Measurements from ENCODE around the gene CD38.
A peak's percentile ranks its signal among the peaks of the same experiment; 100 is the strongest.

The CD38 gene

DNA sequence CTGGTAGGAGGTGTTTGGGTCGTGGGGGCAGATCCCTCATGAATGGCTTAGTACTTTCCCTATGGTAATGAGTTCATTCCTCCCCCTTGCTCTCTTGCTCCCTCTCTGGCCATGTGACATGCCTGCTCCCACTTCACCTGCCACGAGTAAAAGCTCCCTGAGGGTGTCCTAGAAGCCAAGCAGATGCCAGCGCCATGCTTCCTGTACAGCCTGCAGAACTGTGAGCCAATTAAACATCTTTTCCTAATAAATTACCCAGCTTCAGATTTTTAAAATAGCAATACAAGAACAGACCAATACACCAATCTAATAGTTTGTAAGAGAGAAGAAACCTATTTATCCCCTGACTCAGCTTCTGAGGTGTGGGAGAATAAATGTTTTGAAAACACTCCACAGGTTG lies 99.9 kb downstream of the CD38 start:
- Histone ChIP-seq H3K4me3 (ENCODE audit: insufficient read depth in 1 of 2, low read depth in 1 of 2, low read length in 2 of 2) (no peak overlapping the region), H3K14ac (ENCODE audit: low read length in 2 of 2) (no peak overlapping the region), H3K9ac (ENCODE audit: low read length) (no peak overlapping the region), H2BK120ac (ENCODE audit: low read depth, low read length) (no peak overlapping the region), H3K9me3 (ENCODE audit: control insufficient read depth, low read length) (peaks cover 10% of the 10 kb centered on the region), H3K79me1 (replicated peaks; ENCODE audit: low read length, poor library complexity, severe bottlenecking) (no peaks in the 10 kb centered on the region), H3K27ac (ENCODE audit: low read length, poor library complexity, severe bottlenecking) (no peak overlapping the region), H3K27me3 (ENCODE audit: control insufficient read depth in 1 of 2, insufficient read depth in 1 of 2, low read length in 2 of 2) (no peaks in the 10 kb centered on the region), H4K8ac (ENCODE audit: low read length) (no peak overlapping the region), H2BK15ac (ENCODE audit: low read depth, poor library complexity, severe bottlenecking) (no peak overlapping the region), H3K18ac (ENCODE audit: low read depth in 1 of 2, low read length in 2 of 2) (no peak overlapping the region), H2BK5ac (ENCODE audit: low read depth, low read length, poor library complexity, severe bottlenecking) (no peak overlapping the region), H3K4ac (ENCODE audit: low read depth in 1 of 2, low read length in 2 of 2) (no peak overlapping the region), H3K4me2 (ENCODE audit: low read length, poor library complexity, severe bottlenecking) (no peak overlapping the region), H4K91ac (ENCODE audit: low read length) (no peak overlapping the region), H3K36me3 (ENCODE audit: control insufficient read depth in 1 of 2, insufficient read depth in 2 of 2, low read depth in 1 of 2, low read length in 2 of 2) (no peaks in the 10 kb centered on the region), H2BK12ac (ENCODE audit: low read length in 2 of 2) (no peak overlapping the region), H3K4me1 (ENCODE audit: control insufficient read depth, insufficient read depth, low read depth, low read length) (no peaks in the 10 kb centered on the region), H2AFZ (ENCODE audit: low read depth, low read length) (no peak overlapping the region), H2AK5ac (ENCODE audit: low read length, severe bottlenecking) (no peak overlapping the region), H3K23ac (ENCODE audit: low read length in 2 of 2) (no peak overlapping the region)
- DNase-seq: no peak
- 97% methylated on average over 3 of the region's 3 CpGs for WGBS

DNA sequence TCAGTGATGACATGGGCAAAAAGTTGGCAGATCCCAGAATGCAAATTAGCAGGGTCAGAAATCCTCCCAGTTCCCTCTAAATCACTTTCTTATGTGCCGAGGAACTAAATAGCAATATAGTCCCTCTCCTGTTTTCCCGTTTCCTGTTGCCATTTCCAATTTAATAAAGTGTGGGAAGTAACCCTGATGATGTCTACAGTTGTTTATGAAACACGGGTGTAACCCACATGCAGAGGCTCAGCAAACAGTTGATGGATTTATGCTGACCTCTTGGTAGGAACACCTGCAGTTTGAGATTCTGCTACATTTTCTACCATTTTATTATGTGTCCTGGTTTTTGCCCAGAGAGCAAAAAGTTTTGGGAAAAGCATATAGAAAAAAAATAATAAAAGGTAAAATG lies 103.7 kb downstream of the CD38 start:
- Histone ChIP-seq H3K18ac (ENCODE audit: low read depth in 1 of 2, low read length in 2 of 2) (no peak overlapping the region), H3K4me2 (ENCODE audit: low read length, poor library complexity, severe bottlenecking) (no peak overlapping the region), H3K27me3 (ENCODE audit: control insufficient read depth in 1 of 2, insufficient read depth in 1 of 2, low read length in 2 of 2) (no peaks in the 10 kb centered on the region), H3K36me3 (ENCODE audit: control insufficient read depth in 1 of 2, insufficient read depth in 2 of 2, low read depth in 1 of 2, low read length in 2 of 2) (no peaks in the 10 kb centered on the region), H2AFZ (ENCODE audit: low read depth, low read length) (no peak overlapping the region), H2BK5ac (ENCODE audit: low read depth, low read length, poor library complexity, severe bottlenecking) (no peak overlapping the region), H4K91ac (ENCODE audit: low read length) (no peak overlapping the region), H3K4me1 (ENCODE audit: control insufficient read depth, insufficient read depth, low read depth, low read length) (peaks cover 2% of the 10 kb centered on the region), H2BK12ac (ENCODE audit: low read length in 2 of 2) (no peak overlapping the region), H3K79me1 (replicated peaks; ENCODE audit: low read length, poor library complexity, severe bottlenecking) (no peaks in the 10 kb centered on the region), H3K9ac (ENCODE audit: low read length) (no peak overlapping the region), H2BK120ac (ENCODE audit: low read depth, low read length) (no peak overlapping the region), H3K23ac (ENCODE audit: low read length in 2 of 2) (no peak overlapping the region), H3K4me3 (ENCODE audit: insufficient read depth in 1 of 2, low read depth in 1 of 2, low read length in 2 of 2) (no peak overlapping the region), H4K8ac (ENCODE audit: low read length) (no peak overlapping the region), H3K9me3 (ENCODE audit: control insufficient read depth, low read length) (peaks cover 8% of the 10 kb centered on the region), H3K14ac (ENCODE audit: low read length in 2 of 2) (no peak overlapping the region), H2BK15ac (ENCODE audit: low read depth, poor library complexity, severe bottlenecking) (no peak overlapping the region), H3K27ac (ENCODE audit: low read length, poor library complexity, severe bottlenecking) (no peak overlapping the region), H3K4ac (ENCODE audit: low read depth in 1 of 2, low read length in 2 of 2) (no peak overlapping the region), H2AK5ac (ENCODE audit: low read length, severe bottlenecking) (no peak overlapping the region)
- WGBS: 61% methylated on average over 2 of the region's 3 CpGs
- DNase-seq: no peak

DNA sequence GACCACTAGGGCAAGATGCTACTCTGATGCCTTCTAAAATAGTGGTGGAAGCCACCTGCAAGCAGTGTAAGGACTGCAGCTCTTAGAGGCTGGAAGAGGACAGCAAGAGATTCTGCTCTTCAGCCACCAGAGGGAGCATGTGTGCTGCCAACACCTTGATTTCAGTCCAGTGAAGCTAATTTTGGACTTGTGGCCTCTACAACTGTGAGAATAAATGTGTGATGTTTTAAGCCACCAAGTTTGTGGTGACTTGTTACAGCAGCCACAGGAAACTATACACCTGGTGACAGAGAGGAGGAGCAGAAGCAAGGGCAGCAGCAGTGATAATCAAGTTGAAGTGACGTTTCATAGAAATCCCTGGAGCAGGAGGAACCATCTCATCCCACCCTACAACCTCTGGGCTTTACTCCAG lies 104.6 kb downstream of the CD38 start:
- H3K18ac ChIP-seq (ENCODE audit: low read depth in 1 of 2, low read length in 2 of 2): no peak overlapping the region

DNA sequence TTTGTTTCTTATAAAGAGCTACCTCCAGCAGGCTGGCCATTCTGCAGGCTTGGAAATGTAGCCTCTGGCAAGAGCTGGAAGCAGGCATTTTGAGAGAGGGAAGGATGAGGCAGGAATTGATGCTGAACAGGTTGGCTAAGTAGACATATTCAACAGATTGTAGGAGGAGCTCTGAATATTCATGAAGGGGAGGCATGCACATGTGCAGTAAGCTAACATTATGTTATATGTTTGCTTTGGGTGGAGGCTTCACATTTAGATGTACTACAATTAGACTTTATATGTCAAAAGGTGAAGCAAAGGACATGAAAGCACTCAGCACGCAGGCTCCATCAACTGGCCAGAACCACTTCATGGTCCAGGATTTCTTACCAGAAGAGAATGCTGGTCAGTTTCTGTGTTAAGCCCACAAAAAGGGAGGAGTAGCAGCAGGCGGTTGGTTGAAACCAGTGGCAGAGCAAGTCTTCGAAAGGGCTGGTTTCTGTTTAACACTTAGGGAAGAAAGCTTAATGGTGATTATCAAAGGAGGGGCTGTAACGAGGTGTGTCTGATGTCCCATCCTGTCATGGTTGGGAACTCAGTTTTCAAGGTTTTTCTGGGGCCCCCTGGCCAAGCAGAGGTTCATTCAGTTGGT lies 105.6 kb downstream of the CD38 start:
- no peak for DNase-seq
- no peak overlapping the region for H2BK12ac ChIP-seq (ENCODE audit: low read length in 2 of 2)
- H3K27ac ChIP-seq (ENCODE audit: low read length, poor library complexity, severe bottlenecking): no peak overlapping the region
- no peak overlapping the region for H3K4ac ChIP-seq (ENCODE audit: low read depth in 1 of 2, low read length in 2 of 2)
- no peaks in the 10 kb centered on the region for H3K36me3 ChIP-seq (ENCODE audit: control insufficient read depth in 1 of 2, insufficient read depth in 2 of 2, low read depth in 1 of 2, low read length in 2 of 2)
- WGBS: 90% methylated on average over 4 of the region's 4 CpGs
- H3K4me1 ChIP-seq (ENCODE audit: control insufficient read depth, insufficient read depth, low read depth, low read length): peaks cover 2% of the 10 kb centered on the region
- H3K9ac ChIP-seq (ENCODE audit: low read length): no peak overlapping the region
- no peaks in the 10 kb centered on the region for H3K27me3 ChIP-seq (ENCODE audit: control insufficient read depth in 1 of 2, insufficient read depth in 1 of 2, low read length in 2 of 2)
- no peaks in the 10 kb centered on the region for H3K9me3 ChIP-seq (ENCODE audit: control insufficient read depth, low read length)
- no peak overlapping the region for H4K91ac ChIP-seq (ENCODE audit: low read length)
- no peak overlapping the region for H3K14ac ChIP-seq (ENCODE audit: low read length in 2 of 2)
- H3K4me3 ChIP-seq (ENCODE audit: insufficient read depth in 1 of 2, low read depth in 1 of 2, low read length in 2 of 2): no peak overlapping the region
- no peaks in the 10 kb centered on the region for H3K79me1 ChIP-seq (replicated peaks; ENCODE audit: low read length, poor library complexity, severe bottlenecking)
- no peak overlapping the region for H4K8ac ChIP-seq (ENCODE audit: low read length)
- no peak overlapping the region for H2BK5ac ChIP-seq (ENCODE audit: low read depth, low read length, poor library complexity, severe bottlenecking)
- no peak overlapping the region for H2BK120ac ChIP-seq (ENCODE audit: low read depth, low read length)
- H3K23ac ChIP-seq (ENCODE audit: low read length in 2 of 2): no peak overlapping the region
- peak overlapping the region; percentile 41 for H2AK5ac ChIP-seq (ENCODE audit: low read length, severe bottlenecking)
- H2AFZ ChIP-seq (ENCODE audit: low read depth, low read length): no peak overlapping the region
- H3K18ac ChIP-seq (ENCODE audit: low read depth in 1 of 2, low read length in 2 of 2): no peak overlapping the region
- H3K4me2 ChIP-seq (ENCODE audit: low read length, poor library complexity, severe bottlenecking): no peak overlapping the region
- no peak overlapping the region for H2BK15ac ChIP-seq (ENCODE audit: low read depth, poor library complexity, severe bottlenecking)

More for the DNA sequence above, 104.6 kb downstream of the CD38 start:
- Histone ChIP-seq H2BK12ac (ENCODE audit: low read length in 2 of 2) (no peak overlapping the region), H3K9me3 (ENCODE audit: control insufficient read depth, low read length) (peaks cover 7% of the 10 kb centered on the region), H3K14ac (ENCODE audit: low read length in 2 of 2) (no peak overlapping the region), H3K27ac (ENCODE audit: low read length, poor library complexity, severe bottlenecking) (no peak overlapping the region), H2AK5ac (ENCODE audit: low read length, severe bottlenecking) (no peak overlapping the region), H2BK15ac (ENCODE audit: low read depth, poor library complexity, severe bottlenecking) (no peak overlapping the region), H3K79me1 (replicated peaks; ENCODE audit: low read length, poor library complexity, severe bottlenecking) (no peaks in the 10 kb centered on the region), H3K23ac (ENCODE audit: low read length in 2 of 2) (no peak overlapping the region), H4K8ac (ENCODE audit: low read length) (no peak overlapping the region), H3K4me1 (ENCODE audit: control insufficient read depth, insufficient read depth, low read depth, low read length) (peaks cover 2% of the 10 kb centered on the region), H3K27me3 (ENCODE audit: control insufficient read depth in 1 of 2, insufficient read depth in 1 of 2, low read length in 2 of 2) (no peaks in the 10 kb centered on the region), H3K4me3 (ENCODE audit: insufficient read depth in 1 of 2, low read depth in 1 of 2, low read length in 2 of 2) (no peak overlapping the region), H3K9ac (ENCODE audit: low read length) (no peak overlapping the region), H2BK5ac (ENCODE audit: low read depth, low read length, poor library complexity, severe bottlenecking) (no peak overlapping the region), H3K4ac (ENCODE audit: low read depth in 1 of 2, low read length in 2 of 2) (no peak overlapping the region), H2BK120ac (ENCODE audit: low read depth, low read length) (no peak overlapping the region), H4K91ac (ENCODE audit: low read length) (no peak overlapping the region), H2AFZ (ENCODE audit: low read depth, low read length) (no peak overlapping the region), H3K36me3 (ENCODE audit: control insufficient read depth in 1 of 2, insufficient read depth in 2 of 2, low read depth in 1 of 2, low read length in 2 of 2) (no peaks in the 10 kb centered on the region), H3K4me2 (ENCODE audit: low read length, poor library complexity, severe bottlenecking) (no peak overlapping the region)
- WGBS: 100% methylated on average over 1 of the region's 1 CpG
- peak; percentile 73 for DNase-seq
